Muscle of leg (tissue), 11 donors: ENCODE results near the gene COL4A5. TPM values are rescaled to one million over a fixed set of nuclear protein-coding genes. Genes with fewer than 3 reads are reported as not detected.
A peak's percentile ranks its signal among the peaks of the same experiment; 100 is the strongest.
"Not testable (repeated sequence)": the region's sequence is repeated elsewhere in the genome, so short reads cannot be mapped to it uniquely, and the experiment has no call there.

Experiments used
- DNase-seq: peaks from one replicate; pipeline ENCODE4 v3.0.0; 2013
- H3K27ac ChIP-seq: one replicate; pipeline ENCODE4 v1.5.1; 2013; ENCODE audit warnings: mild to moderate bottlenecking, low read length, control low read depth
- H3K27me3 ChIP-seq: one replicate; pipeline ENCODE4 v1.6.1; 2013; ENCODE audit warnings: low read length; ENCODE audit not compliant: control insufficient read depth, insufficient read depth
- H3K36me3 ChIP-seq: one replicate; pipeline ENCODE4 v1.6.1; 2013; ENCODE audit warnings: low read length; ENCODE audit not compliant: control insufficient read depth, insufficient read depth
- H3K4me1 ChIP-seq: one replicate; pipeline ENCODE4 v1.6.1; 2013; ENCODE audit warnings: low read length; ENCODE audit not compliant: control insufficient read depth, insufficient read depth
- H3K4me3 ChIP-seq: one replicate; pipeline ENCODE4 v1.5.1; 2013; ENCODE audit warnings: low read length, control low read depth
- H3K9me3 ChIP-seq: replicated peaks from 2 replicates; pipeline ENCODE4 v1.6.1; 2013; ENCODE audit warnings: low read depth, low read length; ENCODE audit not compliant: control insufficient read depth
- WGBS: methylation state at CpG from one replicate; pipeline ENCODE4 v1.1.5; 2013; ENCODE audit warnings: missing lambda C conversion rate; ENCODE audit not compliant: insufficient coverage; 5-methylcytosine and 5-hydroxymethylcytosine counted together
- polyA plus RNA-seq, 8 donors: library from polyadenylated mRNA; unstranded; fragments of 120-200 nt; gene quantifications; one replicate each; pipeline versions ENCODE4 v1.2.1 to v1.2.3, GENCODE V29; 2013; ENCODE audit warnings: inconsistent platforms in 1 of 8, low replicate concordance in 1 of 8; ENCODE audit not compliant: insufficient read length in 8 of 8, insufficient read depth in 1 of 8
- total RNA-seq: library from RNA; stranded (reverse); fragments of 120-200 nt; gene quantifications from one replicate; pipeline ENCODE4 v1.2.4, GENCODE V29; 2013

COL4A5 gene
- total and polyA plus RNA-seq, 9 donors = 13.8 to 33.1 (median 17.5) TPM

GRCh38 chrX:108447303-108447702, 7.7 kb downstream of the COL4A5 start:
- H3K4me1 ChIP-seq = no peaks in the 10 kb centered on the region
- H3K4me3 ChIP-seq = no peak overlapping the region
- H3K36me3 ChIP-seq = no peaks in the 10 kb centered on the region
- no peak overlapping the region for H3K27ac ChIP-seq
- H3K9me3 ChIP-seq = no peaks in the 10 kb centered on the region
- DNase-seq = no peak
- WGBS = no CpG with 5 or more reads among the region's 2 CpGs
- peaks cover 5% of the 10 kb centered on the region for H3K27me3 ChIP-seq

DNA sequence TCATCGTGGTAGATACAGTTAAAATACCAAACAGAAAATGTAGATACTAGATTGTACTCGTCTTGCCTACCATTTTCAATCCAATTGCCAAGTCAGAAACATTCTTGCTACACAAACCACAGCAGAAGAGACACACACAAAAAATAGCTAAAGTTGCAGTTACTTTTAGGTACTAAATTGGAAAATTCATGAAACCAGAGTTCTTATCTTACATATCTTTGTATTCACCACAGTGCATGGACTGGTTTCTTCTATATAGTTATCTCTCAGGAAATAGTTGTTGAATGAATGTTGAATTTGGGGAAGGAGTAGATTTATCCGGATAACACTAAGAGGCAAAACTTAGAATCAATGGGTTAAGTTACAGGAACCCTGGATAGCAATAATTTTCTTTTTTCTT, 14.2 kb downstream of the COL4A5 start:
- no peaks in the 10 kb centered on the region for H3K4me1 ChIP-seq
- H3K9me3 ChIP-seq = no peaks in the 10 kb centered on the region
- H3K4me3 ChIP-seq = no peak overlapping the region
- no CpG with 5 or more reads among the region's 3 CpGs for WGBS
- H3K27me3 ChIP-seq = peaks cover 2% of the 10 kb centered on the region
- H3K27ac ChIP-seq = no peak overlapping the region
- no peak for DNase-seq
- H3K36me3 ChIP-seq = no peaks in the 10 kb centered on the region

DNA sequence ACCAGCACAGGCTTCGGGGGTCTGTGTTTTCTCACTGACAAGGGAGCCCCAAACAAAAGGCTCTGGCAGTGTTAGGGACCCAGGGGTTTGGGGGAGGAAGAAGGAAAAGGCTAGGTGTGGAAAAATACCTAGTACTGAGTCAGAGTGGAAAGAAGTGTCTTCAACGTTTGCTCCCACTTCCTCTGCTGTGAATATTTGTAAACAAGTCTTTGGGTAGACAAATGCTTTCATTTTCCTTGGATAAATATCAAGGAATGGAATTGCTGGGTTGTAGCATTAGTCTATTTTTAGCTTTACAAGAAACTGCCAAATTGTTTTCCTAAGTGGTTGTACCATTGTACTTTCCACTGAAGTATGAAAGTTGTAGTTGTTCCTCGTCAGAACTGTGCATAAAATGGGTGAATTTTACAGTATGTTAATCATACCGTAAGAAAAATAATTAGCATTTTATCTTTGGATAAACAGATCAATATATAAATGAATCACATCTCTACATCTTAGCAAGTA, 17.4 kb downstream of the COL4A5 start:
- Histone ChIP-seq H3K27ac (no peak overlapping the region), H3K4me1 (no peaks in the 10 kb centered on the region), H3K9me3 (no peaks in the 10 kb centered on the region), H3K27me3 (peaks cover 4% of the 10 kb centered on the region), H3K36me3 (no peaks in the 10 kb centered on the region), H3K4me3 (no peak overlapping the region)
- no peak for DNase-seq
- no CpG with 5 or more reads among the region's 4 CpGs for WGBS

DNA sequence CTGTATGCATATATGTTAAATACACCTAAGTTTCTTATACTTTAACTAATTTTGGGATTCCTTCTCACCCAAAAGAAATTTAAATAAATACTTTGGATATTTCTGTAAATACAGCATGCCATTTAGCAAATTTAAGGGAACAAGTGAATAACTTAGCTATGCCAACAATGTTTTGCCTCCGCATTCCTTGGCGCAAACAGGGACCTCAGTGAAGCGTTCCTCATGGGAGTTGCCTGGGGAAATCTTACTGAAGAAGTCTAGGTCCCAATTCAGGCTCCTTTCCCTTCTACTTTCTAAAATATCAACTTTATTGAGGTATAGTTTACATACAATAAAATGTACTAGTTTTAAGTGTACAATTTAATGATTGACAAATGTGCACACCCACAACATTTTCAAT, 25.0 kb downstream of the COL4A5 start:
- Histone ChIP-seq H3K4me1 (no peaks in the 10 kb centered on the region), H3K36me3 (no peaks in the 10 kb centered on the region), H3K9me3 (no peaks in the 10 kb centered on the region), H3K27ac (no peak overlapping the region), H3K4me3 (no peak overlapping the region), H3K27me3 (peaks cover 9% of the 10 kb centered on the region)
- DNase-seq = no peak
- WGBS = no CpG with 5 or more reads among the region's 3 CpGs

DNA sequence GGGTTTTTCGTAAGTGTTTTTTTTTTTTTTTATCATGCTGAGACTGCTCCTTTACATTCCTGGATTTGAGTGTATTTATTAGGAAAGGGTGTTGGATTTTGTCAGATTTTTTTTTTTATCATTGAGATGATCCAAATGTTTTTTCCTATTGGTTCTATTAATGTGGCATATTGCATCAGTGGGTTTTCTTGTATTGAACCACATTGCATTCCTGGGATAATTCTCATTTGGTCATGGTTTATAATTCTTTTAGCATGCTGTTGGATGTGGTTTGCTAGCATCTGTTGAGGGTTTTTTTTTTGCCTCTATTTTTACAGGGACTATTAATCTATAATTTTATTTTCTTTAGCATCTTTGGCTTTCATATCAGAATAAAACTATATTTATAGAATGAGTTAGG, 28.8 kb downstream of the COL4A5 start:
- no CpG with 5 or more reads among the region's 1 CpG for WGBS
- H3K27me3 ChIP-seq = peaks cover 3% of the 10 kb centered on the region

DNA sequence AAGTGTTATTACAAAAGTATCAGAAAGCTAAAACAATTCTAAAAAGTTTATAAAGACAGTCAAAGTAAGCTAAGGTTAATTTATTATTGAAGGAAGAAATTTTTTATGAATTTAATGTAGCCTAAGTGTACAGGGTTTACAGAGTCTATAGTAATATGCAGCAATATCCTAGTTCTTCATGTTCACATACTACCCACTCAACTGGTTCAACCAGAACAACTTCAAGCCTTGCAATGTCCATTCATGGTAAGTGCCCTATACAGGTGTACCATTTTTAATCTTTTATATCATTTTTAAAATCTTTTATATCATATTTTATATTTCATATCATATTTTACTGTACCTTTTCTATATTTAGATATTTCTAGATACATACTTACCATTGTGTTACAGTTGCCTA, 34.3 kb downstream of the COL4A5 start:
- H3K4me3 ChIP-seq = no peak overlapping the region
- DNase-seq = no peak
- no peaks in the 10 kb centered on the region for H3K36me3 ChIP-seq
- H3K27ac ChIP-seq = no peak overlapping the region
- no peaks in the 10 kb centered on the region for H3K27me3 ChIP-seq
- no peaks in the 10 kb centered on the region for H3K4me1 ChIP-seq
- no peaks in the 10 kb centered on the region for H3K9me3 ChIP-seq

More for the DNA sequence above, 28.8 kb downstream of the COL4A5 start:
- H3K9me3 ChIP-seq = no peaks in the 10 kb centered on the region
- H3K4me1 ChIP-seq = no peaks in the 10 kb centered on the region
- no peak overlapping the region for H3K27ac ChIP-seq
- H3K4me3 ChIP-seq = no peak overlapping the region
- H3K36me3 ChIP-seq = no peaks in the 10 kb centered on the region
- peak; percentile 1 for DNase-seq

- H3K36me3 ChIP-seq, H3K27me3 ChIP-seq, H3K27ac ChIP-seq, H3K9me3 ChIP-seq, DNase-seq, H3K4me1 ChIP-seq, H3K4me3 ChIP-seq: not testable (repeated sequence)
- WGBS = 95% methylated on average over 3 of the region's 6 CpGs
These were observed 41.9 kb downstream of the COL4A5 start for GRCh38 chrX:108481528-108481927.

- Histone ChIP-seq H3K27me3 (peaks cover 3% of the 10 kb centered on the region), H3K4me3 (no peak overlapping the region), H3K4me1 (no peaks in the 10 kb centered on the region), H3K9me3 (peaks cover 2% of the 10 kb centered on the region), H3K27ac (no peak overlapping the region), H3K36me3 (no peaks in the 10 kb centered on the region)
- DNase-seq = no peak
- WGBS = 83% methylated on average over 3 of the region's 3 CpGs
These were observed 44.6 kb downstream of the COL4A5 start for GRCh38 chrX:108484251-108484650.

GRCh38 chrX:108485960-108486359, 46.3 kb downstream of the COL4A5 start:
- no CpG with 5 or more reads among the region's 2 CpGs for WGBS
- H3K27ac ChIP-seq = no peak overlapping the region
- no peaks in the 10 kb centered on the region for H3K9me3 ChIP-seq
- H3K36me3 ChIP-seq = no peaks in the 10 kb centered on the region
- no peak overlapping the region for H3K4me3 ChIP-seq
- no peak for DNase-seq
- no peaks in the 10 kb centered on the region for H3K4me1 ChIP-seq
- H3K27me3 ChIP-seq = peaks cover 3% of the 10 kb centered on the region

GRCh38 chrX:108494406-108495090, 54.9 kb downstream of the COL4A5 start:
- WGBS = no CpG with 5 or more reads among the region's 3 CpGs
- H3K27me3 ChIP-seq = peaks cover 3% of the 10 kb centered on the region

DNA sequence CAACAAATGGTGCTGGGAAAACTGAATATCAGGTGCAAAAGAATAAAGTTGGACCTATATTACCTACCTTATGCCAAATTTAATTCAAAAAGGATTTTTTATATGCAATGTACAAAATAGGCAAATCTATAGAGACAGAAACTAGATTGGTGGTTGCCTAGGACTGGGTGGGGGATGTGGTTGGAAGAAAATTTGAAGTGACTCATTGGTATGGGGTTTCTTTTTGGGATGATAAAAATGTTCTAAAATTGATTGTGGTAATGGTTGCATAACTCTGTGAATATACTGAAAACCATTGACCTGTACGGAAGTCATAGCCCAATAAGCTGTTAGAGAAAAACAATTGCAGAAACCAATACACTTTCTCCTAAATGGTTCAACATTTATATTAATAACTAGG, 72.1 kb downstream of the COL4A5 start:
- H3K36me3 ChIP-seq = no peaks in the 10 kb centered on the region
- DNase-seq = no peak
- H3K27me3 ChIP-seq = no peaks in the 10 kb centered on the region
- WGBS = no CpG with 5 or more reads among the region's 1 CpG
- no peak overlapping the region for H3K27ac ChIP-seq
- no peaks in the 10 kb centered on the region for H3K4me1 ChIP-seq
- H3K4me3 ChIP-seq = no peak overlapping the region
- H3K9me3 ChIP-seq = no peaks in the 10 kb centered on the region

More at GRCh38 chrX:108494406-108495090, 54.9 kb downstream of the COL4A5 start:
- Histone ChIP-seq H3K36me3 (no peaks in the 10 kb centered on the region), H3K27ac (no peak overlapping the region), H3K9me3 (no peaks in the 10 kb centered on the region), H3K4me1 (no peaks in the 10 kb centered on the region), H3K4me3 (no peak overlapping the region)
- DNase-seq = no peak
